ENCODE data around the gene RXFP3. TPM values are rescaled to one million over a fixed set of nuclear protein-coding genes. Genes with fewer than 3 reads are reported as not detected.

Gene RXFP3
- polyA plus RNA-seq, 1 experiment = not detected

Small RNA genes within 50 kb of the gene (small RNA-seq; reads per million reads assigned to genes)
- not detected for gene RNU6-923P (ENCODE audit: insufficient read length, low read depth)

Other genes starting within 250 kb of the RXFP3 start
- gene ADAMTS12, start 44.4 kb upstream of the RXFP3 start, polyA plus RNA-seq (2011; rRNA removed) = 46.8 and 47.6 TPM in 2 replicates
- not detected in 2 replicates for gene SLC45A2, start 48.3 kb downstream of the RXFP3 start, polyA plus RNA-seq (2011; rRNA removed)
- 8.0 and 10.0 TPM in 2 replicates for gene AMACR, start 71.7 kb downstream of the RXFP3 start, polyA plus RNA-seq (2011; rRNA removed)
- 0.74 and 1.2 TPM in 2 replicates for gene C1QTNF3, start 106.8 kb downstream of the RXFP3 start, polyA plus RNA-seq (2011; rRNA removed)

All from AG04450 (cell line).